ENCODE results near the gene ATP8A2.
A peak's percentile ranks its signal among the peaks of the same experiment; 100 is the strongest.
"Not testable (repeated sequence)": the region's sequence is repeated elsewhere in the genome, so short reads cannot be mapped to it uniquely, and the experiment has no call there.

Gene ATP8A2

DNA sequence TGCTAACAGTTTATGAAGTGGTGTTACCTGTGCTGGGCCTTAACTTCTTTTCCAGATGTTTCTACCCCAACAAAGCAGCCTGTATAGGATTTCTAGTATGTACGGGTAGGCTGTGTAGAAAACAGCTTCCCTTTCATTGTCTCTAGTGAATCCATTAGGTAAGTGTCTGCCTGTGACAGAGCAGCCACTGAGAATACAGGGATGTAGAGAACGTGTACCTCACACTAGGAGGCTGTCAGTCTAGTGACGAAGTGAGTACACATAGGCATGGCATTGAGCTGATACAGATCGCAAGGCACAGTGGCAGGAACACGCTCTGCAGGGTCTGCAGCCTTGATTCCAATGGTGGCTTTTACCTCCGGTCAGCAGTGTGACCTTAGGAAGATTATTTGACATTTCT, 562.4 kb downstream of the ATP8A2 start:
- DNase-seq, result no peak

DNA sequence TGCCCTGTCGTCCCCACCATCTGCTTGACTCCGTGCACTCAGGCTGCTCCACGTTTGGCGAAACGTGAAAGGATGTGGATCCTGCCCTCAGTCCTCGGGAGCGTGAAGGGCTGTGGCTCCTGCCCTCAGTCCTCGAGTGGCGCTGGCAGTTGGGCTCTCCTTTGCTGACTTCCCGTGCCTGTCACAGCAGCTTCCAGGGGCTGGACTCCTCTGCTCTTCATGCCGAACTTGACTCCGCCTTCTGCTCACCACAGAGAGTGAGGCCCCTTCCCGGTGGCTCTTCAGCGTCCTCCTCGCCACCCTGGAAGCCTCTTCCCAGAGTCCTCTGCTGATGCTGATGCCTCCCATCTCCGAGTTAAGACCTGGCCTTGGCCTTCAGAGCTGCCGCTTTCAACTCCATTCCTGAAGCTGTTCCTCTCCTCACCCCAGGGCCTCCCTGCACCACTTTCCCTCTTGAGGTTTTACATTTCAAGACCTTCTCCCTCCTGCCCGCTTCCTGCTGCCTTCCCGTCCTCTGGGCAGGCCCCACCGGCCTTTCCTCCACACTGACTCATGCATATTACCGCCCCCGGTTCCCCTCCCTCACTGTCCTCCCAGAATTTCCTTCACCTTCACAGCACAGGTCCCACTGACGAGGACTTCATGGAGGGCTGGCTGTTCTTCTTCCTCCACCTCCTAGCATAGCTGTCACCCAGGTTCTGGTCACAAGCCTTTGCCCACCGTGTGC, 568.4 kb downstream of the ATP8A2 start:
- no peak for DNase-seq

DNA sequence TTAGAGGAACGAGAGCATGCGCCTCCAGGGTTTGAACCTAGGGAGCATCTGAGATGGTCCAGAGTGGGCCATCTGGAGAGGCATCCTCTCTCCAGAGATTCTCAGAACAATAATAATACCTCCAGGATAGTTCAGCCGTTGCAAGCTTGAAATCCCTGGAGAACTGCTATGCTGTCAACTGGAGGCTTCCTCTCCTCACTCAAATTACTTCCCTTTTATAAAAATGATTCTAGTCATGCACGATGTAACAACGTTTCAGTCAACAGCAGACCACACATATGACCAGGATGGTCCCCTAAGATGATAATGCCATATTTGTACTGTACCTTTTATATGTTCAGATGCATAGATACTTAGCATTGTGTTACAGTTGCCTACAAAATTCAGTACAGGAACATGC, 571.3 kb downstream of the ATP8A2 start:
- DNase-seq, result no peak

DNA sequence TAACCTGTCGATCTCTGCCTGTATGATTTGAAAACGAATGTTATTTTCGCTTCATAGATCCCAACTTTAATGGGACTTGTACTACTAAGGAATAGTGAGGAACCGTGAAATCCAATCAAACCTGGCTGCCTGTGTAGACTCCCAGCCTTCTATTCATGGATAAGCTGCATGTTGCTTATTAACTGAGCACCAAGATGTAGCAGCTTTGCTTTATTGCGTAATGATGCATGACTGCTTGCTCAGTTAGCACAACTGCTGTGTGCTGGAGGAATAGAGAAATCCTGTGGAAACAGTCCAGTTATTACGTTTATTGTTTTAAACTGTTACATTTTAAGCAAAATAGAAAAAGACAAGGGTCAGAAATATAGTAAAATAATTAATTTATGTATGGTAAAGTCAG, 571.9 kb downstream of the ATP8A2 start:
- no peak for DNase-seq

DNA sequence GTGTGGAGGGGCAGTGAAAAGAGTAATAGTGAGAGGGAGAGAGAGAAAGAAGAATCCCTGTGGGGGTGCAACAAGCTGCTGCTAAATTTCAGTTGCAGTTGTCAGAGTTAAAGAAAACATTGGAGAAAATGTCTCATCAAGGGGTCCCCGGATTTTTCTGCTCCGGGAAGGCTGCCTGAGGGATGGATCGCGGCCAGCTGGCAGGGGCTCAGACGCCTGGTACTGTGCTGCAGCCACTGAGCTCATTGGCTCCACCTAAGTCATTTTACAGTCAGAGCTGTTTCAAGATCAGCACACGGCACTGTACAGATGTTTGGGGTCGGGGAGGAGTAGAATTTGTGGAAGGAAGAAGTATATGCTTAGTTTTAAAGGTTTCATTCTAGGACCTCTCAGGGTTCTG, 573.8 kb downstream of the ATP8A2 start:
- DNase-seq, result peak; percentile 15

DNA sequence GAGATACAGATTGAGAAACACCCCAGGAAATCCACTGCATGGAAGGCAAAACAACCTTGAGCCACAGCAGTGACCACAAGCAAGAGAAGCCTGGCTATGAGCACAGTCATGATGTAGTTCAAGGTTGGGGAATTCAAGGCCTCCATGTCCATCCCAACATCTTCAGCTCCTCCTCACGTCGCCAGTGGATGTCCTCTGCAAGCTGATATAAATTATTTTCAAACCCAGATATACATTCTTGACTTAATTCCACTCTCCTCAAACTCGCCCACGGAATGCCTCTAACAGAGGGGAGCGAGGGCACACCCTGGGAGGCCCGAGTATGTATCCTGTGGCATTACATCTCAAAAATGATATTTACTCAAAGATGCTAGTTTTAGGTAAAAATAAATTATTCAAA, 574.5 kb downstream of the ATP8A2 start:
- no peak for DNase-seq

DNA sequence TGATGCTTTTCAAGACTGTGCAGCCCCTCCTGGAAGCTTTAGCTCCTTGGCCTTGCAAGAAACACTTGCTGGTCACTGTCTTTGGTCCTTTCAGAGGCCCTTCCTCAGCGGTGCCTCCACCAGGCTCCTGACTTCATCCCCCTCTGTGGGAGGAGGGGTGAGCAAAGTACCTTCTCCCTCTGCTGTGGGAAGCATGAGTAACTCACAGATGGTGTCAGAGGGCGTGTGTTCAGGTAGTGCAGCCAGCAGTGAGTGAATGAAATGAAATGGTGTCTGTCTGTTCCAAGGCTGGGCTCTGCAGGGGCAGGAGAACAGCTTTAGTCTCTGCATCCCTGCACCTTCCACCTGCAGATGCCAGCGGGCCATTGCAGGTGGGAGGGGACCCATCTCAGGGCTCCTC, 577.1 kb downstream of the ATP8A2 start:
- no peak for DNase-seq

DNA sequence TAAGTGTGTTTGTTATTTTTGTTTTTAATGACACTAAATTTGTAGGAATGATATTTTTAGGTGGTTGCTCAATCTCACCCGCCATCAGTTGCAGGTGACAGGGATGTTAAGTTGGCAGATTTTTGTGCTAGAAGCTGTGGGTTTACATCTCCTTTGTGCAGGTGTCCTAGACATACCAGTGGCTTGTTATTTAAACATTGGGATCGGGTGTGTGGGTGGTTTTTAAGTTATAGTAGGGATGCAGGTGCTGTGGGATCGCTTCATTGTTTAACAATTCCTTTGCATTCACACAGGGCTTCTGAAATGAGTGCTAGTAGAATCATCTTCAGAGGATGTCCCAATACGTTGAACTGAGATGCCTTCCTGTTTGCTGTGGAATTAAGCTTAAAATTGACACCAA, 580.1 kb downstream of the ATP8A2 start:
- DNase-seq, result no peak

DNA sequence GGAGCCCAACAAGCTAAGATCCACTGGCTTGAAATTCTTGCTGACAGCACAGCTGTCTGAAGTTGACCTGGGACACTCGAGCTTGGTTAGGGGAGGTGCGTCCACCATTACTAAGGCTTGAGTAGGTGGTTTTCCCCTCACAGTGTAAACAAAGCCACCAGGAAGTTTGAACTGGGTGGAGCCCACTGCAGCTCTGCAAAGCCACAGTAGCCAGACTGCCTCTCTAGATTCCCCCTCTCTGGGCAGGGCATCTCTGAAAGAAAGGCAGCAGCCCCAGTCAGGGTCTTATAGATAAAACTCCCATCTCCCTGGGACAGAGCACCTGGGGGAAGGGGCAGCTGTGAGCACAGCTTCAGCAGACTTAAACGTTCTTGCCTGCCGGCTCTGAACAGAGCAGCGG, 582.3 kb downstream of the ATP8A2 start:
- DNase-seq, result not testable (repeated sequence)

DNA sequence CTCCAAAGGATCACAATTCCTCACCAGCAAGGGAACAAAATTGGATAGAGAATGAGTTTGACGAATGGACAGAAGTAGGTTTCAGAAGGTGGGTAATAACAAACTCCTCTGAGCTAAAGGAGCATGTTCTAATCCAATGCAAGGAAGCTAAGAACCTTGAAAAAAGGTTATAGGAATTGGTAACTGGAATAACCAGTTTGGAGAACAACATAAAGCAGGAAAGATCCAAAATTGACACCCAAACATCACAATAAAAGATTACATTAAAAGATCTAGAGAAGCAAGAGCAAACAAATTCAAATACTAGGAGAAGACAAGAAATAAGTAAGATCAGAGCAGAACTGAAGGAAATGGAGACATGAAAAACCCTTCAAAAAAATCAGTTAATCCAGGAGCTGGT, 583.2 kb downstream of the ATP8A2 start:
- not testable (repeated sequence) for DNase-seq

DNA sequence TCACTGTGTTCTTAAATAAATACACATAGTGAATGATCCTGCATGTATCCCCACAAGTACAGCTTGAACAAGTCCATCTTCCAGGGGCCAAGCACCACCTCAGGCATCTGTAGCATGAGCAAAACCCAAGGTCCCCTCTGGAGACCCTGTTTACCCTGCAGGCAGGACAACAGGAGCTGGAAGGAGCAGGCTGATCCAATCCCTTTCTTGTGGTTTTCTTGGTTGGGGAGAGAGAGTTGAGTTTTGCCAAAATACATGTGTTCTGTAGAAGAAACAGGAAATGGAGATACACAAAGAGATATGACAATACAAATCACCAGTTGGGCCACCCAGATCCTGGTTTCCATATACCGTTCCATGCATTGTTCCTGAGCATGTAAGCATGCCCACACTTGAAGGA, 587.2 kb downstream of the ATP8A2 start:
- no peak for DNase-seq

DNA sequence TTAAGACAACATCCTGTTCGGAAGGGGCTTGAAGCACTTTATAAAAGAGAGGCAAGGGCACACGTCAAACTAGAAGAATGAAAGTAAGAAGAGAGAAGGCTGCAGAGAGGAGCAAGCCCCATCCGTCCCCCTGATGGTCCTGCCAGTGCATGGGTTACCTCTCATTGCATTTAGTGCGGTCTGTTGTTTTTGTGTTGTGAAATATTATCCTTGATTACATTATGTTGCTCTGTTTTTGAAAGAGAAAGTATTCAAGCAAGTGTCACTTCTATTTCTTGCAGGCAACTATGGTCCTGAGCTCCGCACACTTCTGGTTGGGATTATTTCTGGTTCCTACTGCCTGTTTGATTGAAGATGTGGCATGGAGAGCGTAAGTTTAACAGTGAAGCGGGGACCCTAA, 589.5 kb downstream of the ATP8A2 start:
- no peak for DNase-seq

DNA sequence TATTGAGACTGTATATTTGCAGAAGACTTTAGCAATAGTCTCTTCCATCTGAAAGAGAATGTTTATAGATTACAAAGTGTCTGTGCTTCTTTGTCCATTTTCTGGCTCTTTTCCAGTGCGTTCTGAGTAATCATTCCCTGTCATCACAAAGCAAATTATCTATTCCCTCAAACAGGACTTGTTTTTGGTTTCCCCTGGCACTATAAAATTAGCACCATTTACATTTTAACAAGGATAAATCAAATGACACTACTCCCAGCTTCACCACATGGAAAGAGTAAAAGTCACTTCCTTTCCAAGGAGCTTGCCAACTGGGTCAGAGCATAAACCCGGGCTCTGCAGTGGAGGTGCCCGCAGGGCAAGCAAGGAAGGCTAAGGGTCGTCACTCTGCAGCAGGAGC, 591.9 kb downstream of the ATP8A2 start:
- DNase-seq, result peak; percentile 83

DNA sequence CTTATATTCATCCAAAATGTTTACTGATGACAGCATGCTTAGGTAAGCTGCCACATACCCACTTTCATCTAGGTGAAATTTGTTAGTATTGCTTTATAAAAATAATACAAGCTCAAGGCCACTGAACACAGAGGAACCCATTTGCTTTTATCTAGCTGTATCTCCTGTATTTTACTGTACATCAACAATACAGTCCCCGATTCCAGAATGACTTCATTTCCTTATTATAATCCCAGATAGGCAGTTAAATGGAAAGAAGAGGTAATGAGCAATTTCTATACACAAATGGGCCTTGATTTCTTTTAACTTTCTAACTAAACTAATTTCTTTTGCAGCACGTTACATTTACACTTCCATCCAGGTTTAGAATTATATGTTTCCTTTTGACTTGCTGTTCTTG, 593.8 kb downstream of the ATP8A2 start:
- DNase-seq, result no peak

DNA sequence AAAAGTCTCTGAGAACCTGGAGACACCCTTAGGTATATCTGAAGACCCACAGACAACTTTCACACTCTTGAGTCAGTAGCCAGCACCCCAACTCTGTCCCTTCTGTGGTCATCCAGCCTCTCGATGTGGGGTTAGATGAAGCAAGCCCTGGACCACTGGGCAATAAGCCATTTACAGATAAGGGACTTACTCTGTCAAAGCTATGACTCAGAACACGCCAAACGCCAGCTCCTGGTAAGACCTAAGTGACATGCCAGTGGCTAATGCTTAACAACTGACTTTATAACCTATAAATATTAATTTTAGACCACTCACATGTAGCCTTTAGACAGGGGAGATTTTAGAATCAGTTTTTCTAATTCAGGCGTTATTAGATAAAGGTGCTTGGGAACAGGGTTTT, 594.3 kb downstream of the ATP8A2 start:
- no peak for DNase-seq

DNA sequence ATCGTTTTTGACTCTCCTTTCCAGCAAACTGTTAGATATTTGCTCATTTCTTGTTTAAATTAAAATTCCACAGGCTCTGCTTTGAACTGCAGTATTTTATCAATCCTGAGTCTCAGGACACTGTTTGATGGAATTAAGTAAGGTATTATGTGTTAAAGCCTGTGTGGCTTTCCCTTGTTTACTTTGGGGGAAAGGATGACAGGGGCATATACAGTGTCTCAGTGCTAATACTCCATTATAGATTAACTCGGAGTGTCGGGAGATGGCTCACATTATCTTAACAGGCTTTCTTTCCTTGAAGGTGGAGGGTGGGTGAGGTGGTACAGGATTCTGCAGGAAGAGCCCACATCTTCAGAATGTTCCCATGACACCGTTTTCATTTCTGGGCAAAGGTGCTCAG, 595.4 kb downstream of the ATP8A2 start:
- no peak for DNase-seq

DNA sequence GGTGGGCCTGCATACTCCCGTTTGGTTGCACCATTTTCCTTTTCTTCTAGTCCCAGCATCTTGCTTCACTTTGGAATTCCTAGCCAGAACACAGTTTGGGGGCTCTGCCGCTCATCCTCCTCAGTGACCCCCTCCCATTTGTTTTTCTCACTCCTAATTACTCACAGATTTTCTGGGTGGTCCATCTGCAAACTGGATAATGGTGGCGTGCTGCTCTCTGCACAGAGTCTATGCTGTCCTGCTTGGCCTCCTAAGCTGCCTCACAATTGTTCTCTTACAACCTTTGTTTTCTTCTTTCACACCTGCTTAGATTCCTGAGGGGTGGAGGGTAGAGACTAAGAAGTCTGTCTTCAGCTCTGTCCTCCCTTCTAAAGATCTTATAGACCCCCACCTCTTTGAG, 599.3 kb downstream of the ATP8A2 start:
- no peak for DNase-seq

DNA sequence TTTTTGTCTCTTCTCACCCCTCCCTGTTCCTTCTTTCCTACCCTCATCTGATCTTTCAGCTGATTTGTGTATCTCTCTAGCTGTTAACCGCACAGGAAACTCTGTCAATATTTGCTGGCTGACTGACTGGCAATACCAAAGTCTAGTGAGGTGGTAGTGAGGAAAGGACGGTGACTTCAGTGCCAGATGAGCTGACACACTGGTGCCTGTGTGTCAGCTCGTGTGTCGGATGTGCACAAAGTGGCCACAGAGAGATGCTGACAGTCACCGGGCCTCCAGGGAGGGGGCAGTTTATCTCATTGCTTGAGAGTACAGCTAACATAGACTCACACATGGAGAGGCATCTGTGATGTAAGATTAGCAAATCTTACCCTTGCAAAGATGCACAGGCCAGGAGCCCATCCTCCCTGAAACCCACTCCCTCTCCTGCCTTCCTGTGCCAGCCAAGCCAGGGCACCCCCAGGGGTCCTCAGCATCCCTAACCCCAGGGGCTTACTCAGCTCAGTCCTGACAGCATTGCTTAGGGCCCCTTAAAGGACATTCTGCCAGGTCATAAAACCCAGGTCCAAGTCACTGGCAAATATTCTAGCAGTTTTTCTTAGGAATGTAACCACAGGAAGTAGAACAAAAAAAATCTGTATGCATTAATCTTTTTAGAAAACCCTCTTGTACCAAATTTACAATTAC, 599.8 kb downstream of the ATP8A2 start:
- no peak for DNase-seq

DNA sequence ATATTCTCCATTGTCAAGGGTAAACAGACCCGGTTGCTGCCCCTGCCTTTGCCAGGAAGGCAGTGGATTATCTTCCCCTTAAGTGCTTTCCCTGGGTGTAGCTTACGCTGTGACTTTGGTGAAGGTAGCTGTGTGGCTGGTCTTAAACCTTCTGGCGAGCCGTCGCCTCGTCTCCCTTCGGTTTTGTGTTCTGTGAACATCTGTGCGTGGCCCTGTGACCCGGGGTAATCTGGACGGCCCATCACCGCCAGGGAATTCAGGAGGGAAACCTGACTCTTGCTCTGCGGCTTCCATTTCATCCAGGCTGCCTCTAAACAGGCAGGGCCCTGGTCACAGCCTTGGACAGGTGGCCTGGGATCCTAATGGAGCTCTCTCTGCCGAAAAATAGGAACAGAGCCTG, 601.3 kb downstream of the ATP8A2 start:
- DNase-seq, result no peak

DNA sequence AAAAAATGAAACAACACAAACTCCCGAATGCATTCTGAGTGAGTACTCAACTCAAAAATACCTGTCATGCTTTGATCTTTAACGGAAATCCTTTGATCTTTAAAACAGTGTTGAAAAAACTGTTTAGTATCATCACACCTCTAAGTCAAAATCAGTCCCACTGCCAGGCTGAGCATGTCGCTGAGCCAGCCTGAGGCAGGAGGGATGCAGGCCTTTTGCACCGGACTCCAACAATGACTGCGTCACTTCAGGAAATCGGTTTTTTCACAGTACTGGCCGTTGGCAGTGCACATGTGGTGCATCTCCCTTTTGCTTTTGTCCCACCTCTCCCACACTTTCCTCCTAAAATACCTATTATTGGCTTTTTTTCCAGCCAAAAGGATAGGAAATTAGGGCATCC, 601.8 kb downstream of the ATP8A2 start:
- DNase-seq, result no peak

DNA sequence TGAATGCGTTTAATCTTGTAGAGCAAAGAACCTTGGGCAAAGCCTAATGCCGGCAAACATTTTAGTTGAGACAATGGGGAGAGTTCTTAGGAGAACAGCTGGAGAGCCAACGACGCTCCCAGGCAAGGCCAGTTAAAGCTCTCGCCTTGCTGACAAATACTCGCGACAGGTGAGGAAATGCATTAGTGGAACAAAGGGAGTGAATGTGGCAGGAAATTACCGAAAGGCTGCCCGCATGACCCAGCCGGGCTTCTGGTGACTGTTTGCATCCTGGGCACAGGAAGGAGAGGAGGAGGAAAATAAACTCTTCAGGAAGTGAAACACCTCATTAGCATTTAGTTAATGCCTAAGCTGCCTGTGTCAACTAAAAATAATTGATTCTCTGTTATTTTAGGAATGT, 605.4 kb downstream of the ATP8A2 start:
- DNase-seq, result peak; percentile 77

DNA sequence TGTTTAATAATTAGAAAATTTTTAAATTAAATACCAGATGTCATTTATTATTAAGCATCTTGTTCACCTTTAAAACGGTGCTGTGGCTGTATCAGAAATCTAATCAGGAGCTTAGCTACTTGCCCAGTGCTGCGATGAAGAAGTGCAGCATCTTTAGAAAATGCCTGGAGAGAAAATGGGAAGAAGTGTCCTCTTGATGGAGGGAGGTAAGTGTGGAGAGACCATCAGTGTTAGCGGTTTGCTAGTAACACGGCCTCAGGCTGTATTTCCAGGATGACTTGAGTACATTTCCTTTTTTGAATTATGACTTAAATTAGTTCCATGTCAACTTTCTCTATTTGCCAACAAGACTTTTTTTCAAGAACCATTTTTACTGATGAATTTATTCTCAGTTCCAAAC, 605.9 kb downstream of the ATP8A2 start:
- DNase-seq, result no peak

DNA sequence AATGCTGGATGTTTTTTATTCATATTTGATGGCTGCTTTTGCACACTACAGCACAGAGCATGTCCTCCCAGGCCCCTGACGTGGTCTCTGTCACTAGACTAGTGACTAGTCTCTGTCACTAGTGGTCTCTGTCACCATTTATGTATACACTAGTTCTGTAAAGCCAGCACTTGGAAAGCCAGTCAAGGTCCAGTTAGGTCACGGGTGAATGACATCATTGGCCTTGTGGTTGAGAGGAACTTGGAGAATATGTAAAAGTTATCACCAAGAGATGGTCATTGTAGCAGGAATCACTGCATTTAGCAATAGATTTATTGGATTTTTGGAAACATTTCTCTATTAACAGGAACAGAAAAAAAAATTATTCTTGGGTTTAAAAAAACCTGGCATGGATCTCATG, 607.2 kb downstream of the ATP8A2 start:
- no peak for DNase-seq

DNA sequence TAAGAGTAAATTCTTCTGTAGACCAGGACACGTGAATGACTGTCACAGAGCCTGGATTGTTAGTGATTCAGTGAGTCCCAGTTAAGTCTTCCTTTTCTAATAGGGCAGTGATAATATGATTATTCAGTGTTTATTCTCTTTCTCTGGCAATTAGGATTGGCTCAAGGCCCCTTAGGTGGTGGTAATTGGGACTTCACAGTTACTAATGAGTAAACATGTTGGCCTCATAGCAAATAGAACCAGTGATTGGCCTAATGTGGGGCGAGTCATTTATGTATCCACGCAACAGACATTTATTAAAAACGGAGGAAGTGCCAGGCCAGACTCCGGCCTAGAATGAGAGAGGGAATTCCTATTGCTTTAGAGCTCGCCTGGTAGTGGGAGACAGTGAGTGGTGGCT, 607.6 kb downstream of the ATP8A2 start:
- no peak for DNase-seq

DNA sequence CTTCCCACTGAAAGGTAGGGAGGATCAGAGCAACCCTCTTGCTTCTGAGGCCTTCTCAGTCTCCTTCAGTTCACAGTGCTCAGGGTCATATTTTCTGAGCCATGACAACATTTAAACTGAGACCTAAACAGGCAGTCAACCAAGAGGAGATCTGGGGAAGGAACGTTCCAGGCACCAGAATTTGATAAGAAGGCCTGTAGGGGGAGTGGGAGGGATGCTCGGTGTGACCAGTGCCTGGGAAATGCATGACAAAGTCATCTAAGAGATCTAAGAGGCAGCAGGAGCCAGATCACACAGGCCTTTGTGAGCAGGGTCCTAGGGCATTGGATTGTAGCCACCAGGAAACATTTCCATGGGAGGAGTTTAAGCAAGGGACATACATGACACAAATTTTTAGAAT, 608.5 kb downstream of the ATP8A2 start:
- no peak for DNase-seq
